ENCODE measurements around the gene SRPK2.

DNA sequence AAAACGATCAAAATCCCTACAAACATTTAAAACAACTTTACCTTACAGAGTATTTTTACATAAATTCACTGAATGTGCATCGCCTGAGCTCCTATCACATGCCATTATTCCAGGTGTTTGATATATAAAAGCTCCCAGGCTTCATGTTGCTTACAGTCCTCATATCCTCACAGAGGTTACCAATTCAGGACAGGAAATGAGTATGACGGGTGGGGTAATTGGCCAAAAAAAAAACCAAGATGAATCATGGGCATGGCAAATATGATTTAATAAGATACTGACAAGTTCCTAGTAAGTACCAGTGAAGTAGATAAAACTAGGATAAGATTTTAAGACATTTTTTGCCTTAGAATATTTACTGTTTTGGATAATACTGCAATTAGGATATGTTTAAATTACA, 238.9 kb downstream of the SRPK2 start:
- TF ChIP-seq, protein P1, sequence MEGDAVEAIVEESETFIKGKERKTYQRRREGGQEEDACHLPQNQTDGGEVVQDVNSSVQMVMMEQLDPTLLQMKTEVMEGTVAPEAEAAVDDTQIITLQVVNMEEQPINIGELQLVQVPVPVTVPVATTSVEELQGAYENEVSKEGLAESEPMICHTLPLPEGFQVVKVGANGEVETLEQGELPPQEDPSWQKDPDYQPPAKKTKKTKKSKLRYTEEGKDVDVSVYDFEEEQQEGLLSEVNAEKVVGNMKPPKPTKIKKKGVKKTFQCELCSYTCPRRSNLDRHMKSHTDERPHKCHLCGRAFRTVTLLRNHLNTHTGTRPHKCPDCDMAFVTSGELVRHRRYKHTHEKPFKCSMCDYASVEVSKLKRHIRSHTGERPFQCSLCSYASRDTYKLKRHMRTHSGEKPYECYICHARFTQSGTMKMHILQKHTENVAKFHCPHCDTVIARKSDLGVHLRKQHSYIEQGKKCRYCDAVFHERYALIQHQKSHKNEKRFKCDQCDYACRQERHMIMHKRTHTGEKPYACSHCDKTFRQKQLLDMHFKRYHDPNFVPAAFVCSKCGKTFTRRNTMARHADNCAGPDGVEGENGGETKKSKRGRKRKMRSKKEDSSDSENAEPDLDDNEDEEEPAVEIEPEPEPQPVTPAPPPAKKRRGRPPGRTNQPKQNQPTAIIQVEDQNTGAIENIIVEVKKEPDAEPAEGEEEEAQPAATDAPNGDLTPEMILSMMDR (IDR thresholded peaks at IDR 0.05): no peak
- peak; percentile 60; the same call in 1 of the 2 replicates for TF ChIP-seq NFIC (IDR thresholded peaks at IDR 0.05; ENCODE audit: borderline replicate concordance)
- TF ChIP-seq, protein P2, sequence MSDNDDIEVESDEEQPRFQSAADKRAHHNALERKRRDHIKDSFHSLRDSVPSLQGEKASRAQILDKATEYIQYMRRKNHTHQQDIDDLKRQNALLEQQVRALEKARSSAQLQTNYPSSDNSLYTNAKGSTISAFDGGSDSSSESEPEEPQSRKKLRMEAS (IDR thresholded peaks at IDR 0.05; ENCODE audit: low read depth): peak; percentile 39; the same call in 1 of the 2 replicates
- TF ChIP-seq, protein P3, sequence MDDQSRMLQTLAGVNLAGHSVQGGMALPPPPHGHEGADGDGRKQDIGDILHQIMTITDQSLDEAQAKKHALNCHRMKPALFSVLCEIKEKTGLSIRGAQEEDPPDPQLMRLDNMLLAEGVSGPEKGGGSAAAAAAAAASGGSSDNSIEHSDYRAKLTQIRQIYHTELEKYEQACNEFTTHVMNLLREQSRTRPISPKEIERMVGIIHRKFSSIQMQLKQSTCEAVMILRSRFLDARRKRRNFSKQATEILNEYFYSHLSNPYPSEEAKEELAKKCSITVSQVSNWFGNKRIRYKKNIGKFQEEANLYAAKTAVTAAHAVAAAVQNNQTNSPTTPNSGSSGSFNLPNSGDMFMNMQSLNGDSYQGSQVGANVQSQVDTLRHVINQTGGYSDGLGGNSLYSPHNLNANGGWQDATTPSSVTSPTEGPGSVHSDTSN (IDR thresholded peaks at IDR 0.05): peak; percentile 83

All from SK-N-SH (cell line).